CD14-positive monocyte (primary cell): ENCODE data around the gene XRCC4. TPM values are rescaled to one million over a fixed set of nuclear protein-coding genes. Genes with fewer than 3 reads are reported as not detected.

Source experiments
- DNase-seq, 3 donors: peaks; one replicate each; pipeline ENCODE4 v3.0.0-alpha.2; 2011 to 2022
- H2AFZ ChIP-seq: 2 replicates; pipeline ENCODE4 v1.6.0; 2012; ENCODE audit warnings: mild to moderate bottlenecking, low read depth, low read length, inconsistent platforms; ENCODE audit not compliant: insufficient read depth, poor library complexity, severe bottlenecking
- H3K27ac ChIP-seq, 2 donors: 1 replicate in 1 of 2; 2 replicates in 1 of 2; pipeline ENCODE4 v1.5.1; 2012 to 2013; ENCODE audit warnings: low read length in 2 of 2, control low read depth in 1 of 2, inconsistent platforms in 1 of 2, low read depth in 1 of 2, mild to moderate bottlenecking in 1 of 2
- H3K27me3 ChIP-seq, 2 donors: one replicate each; pipeline versions ENCODE4 v1.6.0 to v1.6.1; 2011 to 2013; ENCODE audit warnings: low read length in 2 of 2; ENCODE audit not compliant: control insufficient read depth in 2 of 2, insufficient read depth in 2 of 2
- H3K36me3 ChIP-seq, 2 donors: replicated peaks in 1 of 2; 1 replicate in 1 of 2; 2 replicates in 1 of 2; pipeline versions ENCODE4 v1.5.1 to v1.6.1; 2012 to 2013; ENCODE audit warnings: low read length in 2 of 2, control low read depth in 1 of 2, inconsistent platforms in 1 of 2, mild to moderate bottlenecking in 1 of 2; ENCODE audit not compliant: insufficient read depth in 2 of 2, control insufficient read depth in 1 of 2
- H3K4me1 ChIP-seq, 2 donors: 1 replicate in 1 of 2; 2 replicates in 1 of 2; pipeline versions ENCODE4 v1.5.1 to v1.6.1; 2012 to 2013; ENCODE audit warnings: low read length in 2 of 2, control low read depth in 1 of 2, inconsistent platforms in 1 of 2, mild to moderate bottlenecking in 1 of 2, moderate library complexity in 1 of 2; ENCODE audit not compliant: insufficient read depth in 2 of 2, control insufficient read depth in 1 of 2
- H3K4me2 ChIP-seq: replicated peaks from 2 replicates; pipeline ENCODE3; 2012; ENCODE audit warnings: low read length, moderate library complexity, mild to moderate bottlenecking; ENCODE audit not compliant: poor library complexity, severe bottlenecking; ENCODE audit errors: extremely low read depth
- H3K4me3 ChIP-seq, 3 experiments: fragments of 200-600 bp in 1 of 3; sonication (generic) in 1 of 3; replicated peaks in 1 of 3; 1 replicate in 2 of 3; 2 replicates in 1 of 3; pipeline ENCODE4 v1.5.1; 2011 to 2013; ENCODE audit warnings: low read length in 3 of 3, mild to moderate bottlenecking in 3 of 3, control low read depth in 2 of 3, low read depth in 2 of 3, inconsistent platforms in 1 of 3, moderate library complexity in 1 of 3
- H3K79me2 ChIP-seq: 2 replicates; pipeline ENCODE4 v1.6.0; 2012; ENCODE audit warnings: mild to moderate bottlenecking, control low read depth, inconsistent platforms, low read length, moderate library complexity; ENCODE audit not compliant: insufficient read depth
- H3K9ac ChIP-seq: 2 replicates; pipeline ENCODE4 v1.6.0; 2017; ENCODE audit warnings: low read length, mild to moderate bottlenecking; ENCODE audit not compliant: insufficient read depth, poor library complexity, severe bottlenecking
- H3K9me3 ChIP-seq, 2 donors: replicated peaks in 1 of 2; 1 replicate in 1 of 2; 2 replicates in 1 of 2; pipeline versions ENCODE4 v1.5.1 to v1.6.1; 2012 to 2013; ENCODE audit warnings: low read length in 2 of 2, control low read depth in 1 of 2; ENCODE audit not compliant: control insufficient read depth in 1 of 2, insufficient read depth in 1 of 2
- H4K20me1 ChIP-seq: 2 replicates; pipeline ENCODE4 v1.6.0; 2012; ENCODE audit warnings: mild to moderate bottlenecking, low read length, control low read depth, moderate library complexity; ENCODE audit not compliant: insufficient read depth
- H3K27ac Mint-ChIP-seq, 7 donors: one replicate each; pipeline ENCODE4 v1.8.0; 2020; ENCODE audit warnings: mild to moderate bottlenecking in 7 of 7, mixed read lengths in 7 of 7, moderate library complexity in 6 of 7, inconsistent platforms in 2 of 7
- H3K27me3 Mint-ChIP-seq, 3 donors: one replicate each; pipeline ENCODE4 v1.8.0; 2021 to 2022; ENCODE audit warnings: low read depth in 3 of 3, mild to moderate bottlenecking in 3 of 3, mixed read lengths in 3 of 3, moderate library complexity in 3 of 3, inconsistent platforms in 1 of 3
- H3K36me3 Mint-ChIP-seq, 2 donors: one replicate each; pipeline ENCODE4 v1.8.0; 2020; ENCODE audit warnings: mixed read lengths in 2 of 2, inconsistent platforms in 1 of 2, mild to moderate bottlenecking in 1 of 2
- H3K4me1 Mint-ChIP-seq: one replicate; pipeline ENCODE4 v1.8.0; 2020; ENCODE audit warnings: mild to moderate bottlenecking, mixed read lengths
- H3K4me3 Mint-ChIP-seq, 2 donors: one replicate each; pipeline ENCODE4 v1.8.0; 2020; ENCODE audit warnings: mild to moderate bottlenecking in 2 of 2, mixed read lengths in 2 of 2, moderate library complexity in 1 of 2
- H3K9me3 Mint-ChIP-seq, 7 donors: one replicate each; pipeline ENCODE4 v1.8.0; 2020 to 2022; ENCODE audit warnings: mixed read lengths in 7 of 7, mild to moderate bottlenecking in 6 of 7, moderate library complexity in 6 of 7, inconsistent platforms in 2 of 7
- CTCF ChIP-seq: fragments of 200-600 bp; IDR thresholded peaks from one replicate; pipeline ENCODE4 v1.8.0; 2022; ENCODE audit warnings: antibody characterized with exemption, mild to moderate bottlenecking
- WGBS: methylation state at CpG from one replicate; pipeline ENCODE4 v1.1.5; 2013; ENCODE audit warnings: missing lambda C conversion rate; ENCODE audit not compliant: insufficient coverage; 5-methylcytosine and 5-hydroxymethylcytosine counted together
- intact Hi-C, 2 donors: fragments of 100-400 bp; cut with micrococcal nuclease; formaldehyde crosslinking; loops; one replicate each; pipeline versions ENCODE4 v1.15.0 to v1.15.1; 2023
- polyA plus RNA-seq, 3 donors: library from polyadenylated mRNA; depleted of rRNA in 1 of 3; unstranded in 2 of 3; stranded (reverse) in 1 of 3; fragments of 300-500 nt in 2 of 3; fragments of >200 nt in 1 of 3; fragmentation: Illumina TruSeq in 2 of 3; gene quantifications; 1 replicate in 2 of 3; 2 replicates in 1 of 3; pipeline ENCODE4 v1.2.3, GENCODE V29; 2012 to 2021

The XRCC4 gene
- polyA plus RNA-seq, 3 donors, result 4.0 to 21.8 (median 16.3) TPM

- no peak overlapping the region for H3K4me3 Mint-ChIP-seq
- no peaks in the 10 kb centered on the region for H3K4me1 ChIP-seq
- H3K27me3 ChIP-seq, result no peaks in the 10 kb centered on the region
- no peaks in the 10 kb centered on the region for H3K9me3 ChIP-seq
- peaks cover 11 to 19% of the 10 kb centered on the region in 2 donors for H3K36me3 Mint-ChIP-seq
- no peak for DNase-seq
- H3K4me1 Mint-ChIP-seq, result peaks cover 3% of the 10 kb centered on the region
- intact Hi-C loops, result no loop called here
- H3K4me2 ChIP-seq, result no peak overlapping the region
- H3K27ac Mint-ChIP-seq, result no peak overlapping the region
- H2AFZ ChIP-seq, result no peak overlapping the region
- no peaks in the 10 kb centered on the region for H3K27me3 Mint-ChIP-seq
- TF ChIP-seq CTCF, result no peak
- H3K36me3 ChIP-seq, result no peaks in the 10 kb centered on the region
- peaks cover 0 to 6% (median 0%) of the 10 kb centered on the region in 7 donors for H3K9me3 Mint-ChIP-seq
- no peaks in the 10 kb centered on the region for H3K79me2 ChIP-seq
- H3K9ac ChIP-seq, result no peak overlapping the region
- H4K20me1 ChIP-seq, result no peaks in the 10 kb centered on the region
- H3K27ac ChIP-seq, result no peak overlapping the region
- WGBS, result no CpG with 5 or more reads among the region's 1 CpG
- H3K4me3 ChIP-seq, result no peak overlapping the region
Observed at GRCh38 chr5:83246071-83246470, 168.7 kb downstream of the XRCC4 start.

- TF ChIP-seq CTCF, result no peak
- peaks cover 0 to 2% (median 0%) of the 10 kb centered on the region in 3 donors for H3K27me3 Mint-ChIP-seq
Observed at GRCh38 chr5:83249156-83249555, 171.8 kb downstream of the XRCC4 start.

More at GRCh38 chr5:83249156-83249555, 171.8 kb downstream of the XRCC4 start:
- Histone ChIP-seq H3K4me3 (no peak overlapping the region), H3K9me3 (no peaks in the 10 kb centered on the region), H3K4me2 (no peak overlapping the region), H3K27me3 (no peaks in the 10 kb centered on the region), H3K36me3 (no peaks in the 10 kb centered on the region), H4K20me1 (no peaks in the 10 kb centered on the region), H2AFZ (no peak overlapping the region), H3K79me2 (no peaks in the 10 kb centered on the region), H3K4me1 (no peaks in the 10 kb centered on the region), H3K27ac (no peak overlapping the region), H3K9ac (no peak overlapping the region)
- Mint-ChIP-seq H3K36me3 (peaks cover 6 to 12% of the 10 kb centered on the region in 2 donors), H3K4me3 (no peak overlapping the region), H3K27ac (peak overlapping the region in 1 of 7 donors; percentile 33), H3K9me3 (peaks cover 0 to 3% (median 0%) of the 10 kb centered on the region in 7 donors), H3K4me1 (peaks cover 9% of the 10 kb centered on the region)
- no peak for DNase-seq
- no CpG with 5 or more reads among the region's 4 CpGs for WGBS
- intact Hi-C loops, result no loop called here
